Hindlimb muscle (tissue), 1 donor: Measurements from ENCODE around the gene FRMD5. TPM values are rescaled to one million over a fixed set of nuclear protein-coding genes. Genes with fewer than 3 reads are reported as not detected.

Experiments used
- DNase-seq: peaks from one replicate; pipeline ENCODE4 v3.0.0-alpha.2; 2013
- polyA plus RNA-seq: library from polyadenylated mRNA; unstranded; fragments of 120-200 nt; gene quantifications from one replicate; pipeline ENCODE4 v1.2.1, GENCODE V29; 2013; ENCODE audit not compliant: insufficient read length

Gene FRMD5
- polyA plus RNA-seq, 1 donor: 0.44 TPM

- DNase-seq: no peak
Observed at GRCh38 chr15:44159492-44159891, 35.6 kb downstream of the FRMD5 start.

- DNase-seq: no peak
Observed at GRCh38 chr15:44158111-44158510, 37.0 kb downstream of the FRMD5 start.

GRCh38 chr15:44157679-44158078 is 37.4 kb downstream of the FRMD5 start:
- no peak for DNase-seq

DNA sequence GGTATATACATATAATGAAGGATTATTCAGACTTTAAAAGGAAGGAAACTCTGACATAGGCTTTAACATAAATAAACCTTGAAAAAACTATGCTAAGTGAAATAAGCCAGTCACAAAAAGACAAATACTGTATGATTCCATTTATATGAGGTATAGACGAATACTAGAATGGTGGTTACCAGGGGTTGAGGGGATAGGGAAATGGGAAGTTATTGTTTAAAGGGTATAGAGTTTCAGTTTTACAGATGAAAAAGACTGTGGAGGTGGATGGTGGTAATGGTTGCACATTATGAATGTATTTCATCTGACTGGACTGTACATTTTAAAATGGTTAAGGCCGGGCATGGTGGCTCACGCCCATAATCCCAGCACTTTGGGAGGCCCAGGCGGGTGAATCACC is 41.7 kb downstream of the FRMD5 start:
- no peak for DNase-seq

- no peak for DNase-seq
Observed at GRCh38 chr15:44149224-44149623, 45.8 kb downstream of the FRMD5 start.

DNA sequence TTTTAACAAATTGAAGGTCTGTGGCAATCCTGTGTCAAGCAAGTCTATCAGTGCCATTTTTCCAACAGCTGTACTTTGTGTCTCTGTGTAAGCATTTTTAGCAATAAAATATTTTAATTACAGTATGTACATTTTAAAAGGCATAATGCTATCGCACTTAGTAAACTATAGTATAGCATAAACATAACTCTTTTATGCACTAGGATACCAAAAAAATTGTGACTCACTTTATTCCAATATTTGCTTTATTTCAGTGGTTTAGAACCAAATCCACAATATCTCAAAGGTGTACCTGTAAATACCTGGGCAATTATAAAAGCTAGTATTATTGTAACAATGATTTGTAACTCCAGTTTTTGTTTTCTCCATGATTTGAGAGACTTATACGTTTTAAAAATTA is 46.5 kb downstream of the FRMD5 start:
- DNase-seq: no peak

DNA sequence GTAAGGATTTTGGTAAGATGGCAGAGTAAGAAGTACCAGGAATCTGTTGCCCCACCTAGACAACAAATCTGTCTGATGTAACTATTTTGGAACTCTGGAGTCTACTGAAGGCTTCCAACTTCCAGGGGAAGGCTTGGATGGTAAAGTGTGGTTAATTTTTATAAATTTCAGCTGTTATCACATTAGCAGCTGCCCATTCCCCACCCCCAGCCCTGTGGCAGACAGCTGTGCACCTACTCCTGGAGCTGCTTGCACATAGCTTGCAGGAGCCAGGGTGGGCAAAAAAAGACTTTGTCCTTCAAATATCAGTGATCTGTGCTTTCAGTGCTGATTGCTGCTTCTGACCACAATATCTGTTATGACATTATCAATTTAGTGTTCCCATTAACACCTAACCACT is 47.4 kb downstream of the FRMD5 start:
- DNase-seq: no peak

GRCh38 chr15:44145495-44145894 is 49.6 kb downstream of the FRMD5 start:
- DNase-seq: no peak

DNA sequence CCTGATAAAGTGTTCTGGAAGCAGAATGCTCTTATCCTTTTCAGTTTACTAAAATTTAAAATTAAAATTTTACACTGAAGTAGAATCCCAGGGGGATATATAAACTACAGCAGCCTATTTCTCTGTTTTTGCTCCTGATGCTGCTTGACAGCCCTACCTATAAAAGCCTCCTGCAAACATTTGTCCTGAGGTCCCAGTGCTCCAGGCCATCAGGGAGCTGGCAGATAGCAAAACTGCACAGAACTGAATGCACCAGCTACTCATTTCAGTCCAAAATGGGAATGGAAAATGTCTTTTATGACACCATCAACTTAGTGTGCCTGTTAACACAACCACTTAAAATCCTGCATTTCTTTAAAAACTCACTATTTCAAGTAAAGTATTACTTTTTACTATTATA is 50.1 kb downstream of the FRMD5 start:
- no peak for DNase-seq

- no peak for DNase-seq
Observed at GRCh38 chr15:44144184-44144583, 50.9 kb downstream of the FRMD5 start.

DNA sequence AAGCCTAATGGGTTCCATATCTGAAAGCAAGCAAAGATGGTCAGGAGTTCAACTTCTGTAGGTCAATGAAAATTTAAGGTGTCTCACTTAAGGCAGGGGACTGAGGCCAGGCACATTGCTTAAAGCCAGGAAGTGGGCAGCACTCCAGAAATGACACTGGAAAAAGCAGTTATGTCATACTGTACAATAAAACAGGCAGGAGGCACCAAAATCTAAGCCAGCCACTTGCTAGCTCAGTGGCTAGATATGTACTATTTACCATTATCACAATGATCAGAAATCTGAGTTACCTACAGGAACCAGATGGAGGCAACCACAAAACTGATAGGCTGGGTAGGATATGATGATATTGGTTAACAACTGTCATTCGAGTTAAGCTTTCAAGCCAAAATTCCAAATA is 57.3 kb downstream of the FRMD5 start:
- peak; percentile 2 for DNase-seq

DNA sequence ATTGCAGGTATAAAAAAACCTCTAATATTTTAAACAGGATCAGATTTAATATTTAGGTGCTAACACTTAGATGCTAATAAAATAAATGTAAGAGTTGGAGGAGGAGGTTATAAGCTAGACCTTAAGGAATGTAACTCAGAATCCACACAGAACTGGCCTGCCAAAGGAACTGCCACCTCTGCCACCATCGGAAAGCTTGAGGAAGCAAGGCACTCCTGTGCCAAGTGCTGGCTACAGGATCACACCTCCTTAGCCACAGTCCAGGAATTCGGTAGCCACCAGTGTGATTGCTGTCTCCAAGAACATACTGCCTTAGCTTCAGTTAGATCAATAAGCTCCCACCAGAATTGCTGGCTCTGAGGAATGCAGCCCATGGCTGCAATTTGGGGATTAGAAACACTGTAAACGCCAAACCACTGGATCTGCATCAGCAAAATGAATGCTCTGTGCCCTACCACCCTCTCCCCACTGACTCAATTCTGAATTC is 58.0 kb downstream of the FRMD5 start:
- no peak for DNase-seq

DNA sequence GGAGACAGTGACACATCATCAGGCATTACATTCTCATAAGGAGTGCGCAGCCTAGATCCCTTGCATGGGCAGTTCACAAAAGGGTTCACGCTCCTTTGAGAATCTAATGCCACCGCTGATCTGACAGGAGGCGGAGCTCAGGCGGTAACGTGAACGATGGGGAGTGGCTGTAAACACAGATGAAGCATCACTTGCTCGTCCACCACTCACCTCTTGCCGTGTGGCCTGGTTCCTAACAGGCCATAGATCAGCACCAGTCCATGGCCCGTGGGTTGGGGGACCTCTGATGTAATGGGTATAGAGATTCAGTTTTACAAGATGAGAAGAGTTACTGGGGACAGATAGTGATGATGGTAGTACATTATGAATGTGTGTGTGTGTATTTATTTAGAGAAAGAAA is 63.0 kb downstream of the FRMD5 start:
- DNase-seq: no peak

- DNase-seq: no peak
Observed at GRCh38 chr15:44130778-44131177, 64.3 kb downstream of the FRMD5 start.

GRCh38 chr15:44129911-44130310 is 65.2 kb downstream of the FRMD5 start:
- no peak for DNase-seq

DNA sequence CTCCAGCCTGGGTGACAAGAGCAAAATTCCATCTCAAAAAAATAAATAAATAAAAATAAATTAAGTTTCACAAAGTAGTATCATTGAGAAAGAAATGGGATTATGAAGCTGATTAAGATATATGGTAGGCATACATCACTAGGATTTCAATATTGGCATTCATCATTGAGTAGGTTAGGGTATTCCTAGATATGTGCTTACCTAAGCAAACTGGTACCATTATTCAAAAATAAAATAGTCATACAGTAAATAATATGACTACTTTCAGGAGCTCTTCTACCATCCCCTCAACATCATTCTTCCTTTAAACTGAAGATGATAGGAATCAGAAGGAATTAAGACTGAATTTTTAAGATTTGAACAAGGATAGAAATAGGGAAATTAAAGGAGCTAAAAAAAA is 66.6 kb downstream of the FRMD5 start:
- no peak for DNase-seq

DNA sequence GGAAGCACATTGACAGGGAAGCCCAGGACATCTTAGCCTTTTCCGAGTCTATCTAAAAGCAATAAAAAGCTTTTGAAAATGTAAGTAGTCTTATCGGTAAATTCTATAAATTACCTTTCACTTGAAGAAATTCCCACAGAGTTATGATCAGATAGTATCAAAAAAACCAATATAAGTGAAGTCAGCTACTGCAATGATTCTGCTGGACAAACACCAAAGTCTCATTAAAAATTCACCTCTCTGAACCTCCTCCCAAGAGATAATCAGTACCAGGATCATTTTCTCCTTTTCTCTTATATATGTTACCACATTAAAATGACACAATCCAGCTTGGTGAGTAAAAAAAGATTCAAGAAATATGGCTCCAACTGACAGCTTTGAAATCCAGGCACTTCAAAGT is 69.2 kb downstream of the FRMD5 start:
- DNase-seq: no peak

DNA sequence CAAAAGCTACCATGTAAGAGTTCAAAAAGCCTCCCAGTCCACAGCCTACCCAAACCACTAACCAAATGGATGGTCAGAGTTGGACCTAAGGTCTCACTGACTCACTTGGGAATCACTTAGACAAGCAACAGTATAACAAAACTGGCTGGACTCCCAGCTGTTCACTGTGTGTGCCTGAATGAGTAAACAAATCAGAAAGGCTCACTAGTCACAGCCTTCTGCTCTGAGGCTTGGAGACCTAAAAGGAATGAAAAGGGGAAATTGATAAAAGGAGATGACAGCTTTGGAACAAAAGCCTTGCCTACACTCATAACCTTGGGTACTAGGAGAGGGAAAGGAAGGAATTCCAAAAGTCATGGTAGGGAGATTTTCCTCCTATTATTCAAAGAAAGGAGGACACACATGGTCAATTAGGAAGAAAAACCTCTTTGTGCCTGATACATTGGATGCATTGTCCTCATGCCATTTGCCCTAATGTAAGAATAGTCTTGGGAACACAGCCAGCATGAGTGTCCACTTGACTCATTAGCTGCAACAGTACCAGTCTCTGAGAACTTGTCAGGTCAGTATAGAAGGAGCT is 92.3 kb downstream of the FRMD5 start:
- no peak for DNase-seq

- DNase-seq: no peak
Observed at GRCh38 chr15:44101944-44102343, 93.1 kb downstream of the FRMD5 start.

DNA sequence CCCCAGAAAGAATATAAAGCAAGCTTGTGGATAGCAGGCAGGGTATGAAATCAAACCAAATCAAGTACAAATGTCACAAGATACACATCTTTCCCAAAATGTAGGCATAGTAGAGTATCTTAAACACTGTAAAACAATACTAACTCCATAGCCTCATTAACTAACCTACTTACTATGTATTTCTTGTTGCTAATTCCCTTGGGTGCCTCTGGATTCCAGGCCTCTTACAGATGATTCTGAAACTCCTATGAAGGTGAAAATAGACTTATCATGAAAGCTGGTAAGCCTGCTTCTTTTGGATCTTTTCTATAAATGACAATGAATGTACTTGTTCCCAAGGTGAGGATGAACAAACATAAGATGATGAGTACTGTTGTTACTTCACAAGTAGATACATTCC is 93.8 kb downstream of the FRMD5 start:
- DNase-seq: no peak

- DNase-seq: no peak
Observed at GRCh38 chr15:44099671-44100070, 95.4 kb downstream of the FRMD5 start.

- no peak for DNase-seq
Observed at GRCh38 chr15:44097552-44097951, 97.5 kb downstream of the FRMD5 start.

GRCh38 chr15:44096596-44096995 is 98.5 kb downstream of the FRMD5 start:
- DNase-seq: no peak

DNA sequence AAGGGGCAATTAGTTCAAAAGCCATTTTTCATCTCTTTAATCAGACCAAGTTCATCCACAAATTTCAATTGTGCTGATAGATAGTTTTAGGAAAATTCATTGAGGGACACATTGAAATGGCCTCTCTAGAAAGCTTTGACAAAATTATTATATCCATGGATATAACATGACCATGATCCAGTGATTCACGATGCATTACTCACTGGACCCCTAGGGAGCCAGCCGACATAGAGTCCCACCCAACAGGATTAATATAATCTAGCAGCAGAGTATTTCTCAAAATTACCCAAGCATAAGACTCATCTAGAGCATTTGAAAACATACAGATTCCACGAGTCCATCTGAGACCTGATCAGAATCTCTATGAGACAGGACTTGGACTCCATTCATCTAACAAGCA is 100.3 kb downstream of the FRMD5 start:
- DNase-seq: no peak

DNA sequence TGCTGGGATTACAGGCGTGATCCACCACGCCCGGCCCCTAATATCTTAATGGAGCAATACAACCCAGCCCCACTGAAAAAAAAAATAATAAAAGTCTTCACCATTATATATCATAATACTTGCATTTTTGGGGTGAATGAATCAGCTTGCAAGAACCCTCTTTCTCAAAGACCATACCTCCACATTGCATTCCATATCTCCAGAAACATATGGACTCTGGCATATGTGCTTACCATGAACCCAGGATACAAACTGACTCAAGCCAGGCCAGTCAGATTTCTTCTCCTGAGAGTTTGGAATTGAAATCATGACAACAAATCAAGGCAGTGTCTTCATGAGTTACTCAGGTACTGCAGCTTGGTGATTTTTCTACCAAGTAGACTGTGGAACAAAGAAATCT is 101.2 kb downstream of the FRMD5 start:
- no peak for DNase-seq
